Measurements from ENCODE around the gene KDM4C.

KDM4C gene

DNA sequence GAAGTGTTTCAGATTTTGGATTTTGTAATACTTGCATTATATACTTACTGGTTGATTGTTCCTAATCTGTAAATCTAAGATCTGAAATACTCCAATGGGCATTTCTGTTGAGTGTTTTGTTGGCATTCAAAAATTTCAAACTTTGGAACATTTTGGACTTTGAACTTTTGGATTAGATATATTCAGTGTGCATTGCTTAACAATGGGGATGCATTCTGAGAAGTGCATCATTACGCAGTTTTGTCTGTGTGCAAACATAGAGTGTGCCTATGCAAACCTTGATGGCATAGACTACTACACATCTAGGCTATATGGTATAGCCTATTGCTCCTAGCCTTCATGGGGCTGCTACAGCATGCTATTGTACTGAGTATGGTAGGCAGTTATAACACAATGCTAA lies 325.4 kb downstream of the KDM4C start:
- Histone ChIP-seq H3K79me2 (ENCODE audit: insufficient read depth, low read length) (no peaks in the 10 kb centered on the region), H2AFZ (ENCODE audit: low read depth, low read length, severe bottlenecking) (no peak overlapping the region), H3K36me3 (ENCODE audit: low read length) (no peaks in the 10 kb centered on the region), H3K9ac (ENCODE audit: low read length) (no peak overlapping the region), H3K4me3 (ENCODE audit: insufficient read depth, low read length, poor library complexity, severe bottlenecking) (no peak overlapping the region), H3K27ac (ENCODE audit: low read depth, low read length) (no peak overlapping the region), H3K4me2 (ENCODE audit: low read depth, low read length, poor library complexity, severe bottlenecking) (no peak overlapping the region), H3K27me3 (ENCODE audit: low read length) (no peaks in the 10 kb centered on the region), H4K20me1 (ENCODE audit: low read depth, low read length) (no peaks in the 10 kb centered on the region), H3K9me2 (replicated peaks; ENCODE audit: insufficient read depth, low read length) (no peaks in the 10 kb centered on the region), H3K9me3 (ENCODE audit: insufficient read depth, low read length) (no peaks in the 10 kb centered on the region), H3F3A (ENCODE audit: insufficient read depth) (no peaks in the 10 kb centered on the region)
- TF ChIP-seq CTCF (IDR thresholded peaks at IDR 0.05; ENCODE audit: insufficient read depth, low read length, poor library complexity, severe bottlenecking) (no peak), EZH2phosphoT487 (conservative IDR thresholded peaks at IDR 0.05; ENCODE audit: low read length) (no peak)

- no peaks in the 10 kb centered on the region for H3K36me3 ChIP-seq (ENCODE audit: low read length)
- H3K79me2 ChIP-seq (ENCODE audit: insufficient read depth, low read length): no peaks in the 10 kb centered on the region
- no peak overlapping the region for H3K27ac ChIP-seq (ENCODE audit: low read depth, low read length)
- no peak overlapping the region for H3K4me3 ChIP-seq (ENCODE audit: insufficient read depth, low read length, poor library complexity, severe bottlenecking)
- H3K27me3 ChIP-seq (ENCODE audit: low read length): no peaks in the 10 kb centered on the region
- no peak overlapping the region for H2AFZ ChIP-seq (ENCODE audit: low read depth, low read length, severe bottlenecking)
- H3K4me2 ChIP-seq (ENCODE audit: low read depth, low read length, poor library complexity, severe bottlenecking): no peak overlapping the region
- H3K9me2 ChIP-seq (replicated peaks; ENCODE audit: insufficient read depth, low read length): no peaks in the 10 kb centered on the region
- H4K20me1 ChIP-seq (ENCODE audit: low read depth, low read length): no peaks in the 10 kb centered on the region
- H3F3A ChIP-seq (ENCODE audit: insufficient read depth): no peaks in the 10 kb centered on the region
- no peak overlapping the region for H3K9ac ChIP-seq (ENCODE audit: low read length)
- no peak for TF ChIP-seq EZH2phosphoT487 (conservative IDR thresholded peaks at IDR 0.05; ENCODE audit: low read length)
- TF ChIP-seq CTCF (IDR thresholded peaks at IDR 0.05; ENCODE audit: insufficient read depth, low read length, poor library complexity, severe bottlenecking): no peak
- H3K9me3 ChIP-seq (ENCODE audit: insufficient read depth, low read length): no peaks in the 10 kb centered on the region
These were observed 327.6 kb downstream of the KDM4C start for GRCh38 chr9:7085357-7085756.

DNA sequence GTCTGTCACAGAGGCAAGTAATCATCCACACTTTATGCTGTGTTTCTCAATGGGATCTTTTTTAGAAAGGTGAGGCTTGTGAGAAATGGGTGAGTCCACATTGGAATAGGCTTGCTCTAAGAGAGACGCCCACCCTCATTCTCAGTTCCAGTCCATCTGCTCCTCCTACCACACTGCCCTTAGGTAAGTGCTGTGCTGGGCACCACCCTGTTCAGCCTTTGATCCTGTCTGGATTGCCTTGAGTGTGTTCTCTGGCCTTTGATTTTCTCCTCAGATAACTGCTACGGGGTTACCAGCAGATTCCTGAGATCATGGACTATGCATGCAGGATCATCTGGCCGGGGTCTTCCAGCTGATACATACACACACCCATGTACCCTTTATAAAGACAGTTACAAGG lies 328.6 kb downstream of the KDM4C start:
- Histone ChIP-seq H3K36me3 (ENCODE audit: low read length) (no peaks in the 10 kb centered on the region), H3F3A (ENCODE audit: insufficient read depth) (no peaks in the 10 kb centered on the region), H3K9ac (ENCODE audit: low read length) (no peak overlapping the region), H3K9me3 (ENCODE audit: insufficient read depth, low read length) (no peaks in the 10 kb centered on the region), H3K9me2 (replicated peaks; ENCODE audit: insufficient read depth, low read length) (no peaks in the 10 kb centered on the region), H3K79me2 (ENCODE audit: insufficient read depth, low read length) (no peaks in the 10 kb centered on the region), H3K27ac (ENCODE audit: low read depth, low read length) (no peak overlapping the region), H3K4me3 (ENCODE audit: insufficient read depth, low read length, poor library complexity, severe bottlenecking) (no peak overlapping the region), H3K4me2 (ENCODE audit: low read depth, low read length, poor library complexity, severe bottlenecking) (no peak overlapping the region), H4K20me1 (ENCODE audit: low read depth, low read length) (no peaks in the 10 kb centered on the region), H3K27me3 (ENCODE audit: low read length) (no peaks in the 10 kb centered on the region), H2AFZ (ENCODE audit: low read depth, low read length, severe bottlenecking) (no peak overlapping the region)
- no peak for TF ChIP-seq EZH2phosphoT487 (conservative IDR thresholded peaks at IDR 0.05; ENCODE audit: low read length)
- TF ChIP-seq CTCF (IDR thresholded peaks at IDR 0.05; ENCODE audit: insufficient read depth, low read length, poor library complexity, severe bottlenecking): no peak

DNA sequence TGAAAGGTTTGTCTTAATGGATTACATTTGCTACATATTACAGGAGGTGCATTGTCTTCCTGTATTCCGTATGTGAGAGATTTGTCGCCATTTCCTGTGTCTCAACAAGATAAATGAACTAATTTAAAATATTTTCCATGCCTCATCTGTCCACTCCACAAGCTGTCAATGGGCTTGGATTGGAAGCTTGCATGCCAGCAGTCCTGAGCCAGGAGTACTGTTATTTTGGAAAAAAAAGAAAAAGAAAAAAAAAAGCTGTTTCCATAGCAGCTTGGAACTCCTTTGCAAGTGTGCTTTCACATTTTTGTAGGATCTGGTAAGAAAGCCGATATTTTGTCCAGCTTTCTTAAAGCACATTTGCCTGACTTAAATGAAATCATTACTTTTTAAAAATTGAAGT lies 330.8 kb downstream of the KDM4C start:
- Histone ChIP-seq H3K9me2 (replicated peaks; ENCODE audit: insufficient read depth, low read length) (no peaks in the 10 kb centered on the region), H3K27me3 (ENCODE audit: low read length) (no peaks in the 10 kb centered on the region), H3K79me2 (ENCODE audit: insufficient read depth, low read length) (no peaks in the 10 kb centered on the region), H3K9me3 (ENCODE audit: insufficient read depth, low read length) (no peaks in the 10 kb centered on the region), H3K4me3 (ENCODE audit: insufficient read depth, low read length, poor library complexity, severe bottlenecking) (no peak overlapping the region), H3K27ac (ENCODE audit: low read depth, low read length) (no peak overlapping the region), H3K9ac (ENCODE audit: low read length) (no peak overlapping the region), H3K36me3 (ENCODE audit: low read length) (no peaks in the 10 kb centered on the region), H4K20me1 (ENCODE audit: low read depth, low read length) (no peaks in the 10 kb centered on the region), H3F3A (ENCODE audit: insufficient read depth) (no peaks in the 10 kb centered on the region), H2AFZ (ENCODE audit: low read depth, low read length, severe bottlenecking) (no peak overlapping the region), H3K4me2 (ENCODE audit: low read depth, low read length, poor library complexity, severe bottlenecking) (no peak overlapping the region)
- TF ChIP-seq EZH2phosphoT487 (conservative IDR thresholded peaks at IDR 0.05; ENCODE audit: low read length): no peak
- TF ChIP-seq CTCF (IDR thresholded peaks at IDR 0.05; ENCODE audit: insufficient read depth, low read length, poor library complexity, severe bottlenecking): no peak

All from SU-DHL-6 (cell line).